ENCODE measurements around the gene NCAPH2.

NCAPH2 gene

GRCh38 chr22:50467341-50467740 lies 40.7 kb upstream of the NCAPH2 start:
- no peak overlapping the region for H3K27ac ChIP-seq (ENCODE audit: low read length)

GRCh38 chr22:50467773-50468440 lies 40.1 kb upstream of the NCAPH2 start:
- no peaks in the 10 kb centered on the region for H3K9me3 ChIP-seq (ENCODE audit: control insufficient read depth in 2 of 2, low read length in 2 of 2)
- H3K36me3 ChIP-seq (ENCODE audit: control insufficient read depth in 2 of 2, insufficient read depth in 2 of 2, low read length in 2 of 2), result peaks cover 36 to 41% of the 10 kb centered on the region in 2 donors
- no peaks in the 10 kb centered on the region for H3K27me3 ChIP-seq (ENCODE audit: control insufficient read depth in 1 of 2, insufficient read depth in 2 of 2, low read length in 2 of 2)
- no peak overlapping the region for H3K9ac ChIP-seq (ENCODE audit: low read length in 2 of 2)
- no peak overlapping the region for H3K4me3 ChIP-seq (ENCODE audit: low read length in 2 of 2)
- peaks cover 36% of the 10 kb centered on the region for H3K4me1 ChIP-seq (ENCODE audit: control insufficient read depth, insufficient read depth, low read length)
- no peak overlapping the region for H3K27ac ChIP-seq (ENCODE audit: low read length)

More at GRCh38 chr22:50467341-50467740, 40.7 kb upstream of the NCAPH2 start:
- no peaks in the 10 kb centered on the region for H3K27me3 ChIP-seq (ENCODE audit: control insufficient read depth in 1 of 2, insufficient read depth in 2 of 2, low read length in 2 of 2)
- peaks cover 30% of the 10 kb centered on the region for H3K4me1 ChIP-seq (ENCODE audit: control insufficient read depth, insufficient read depth, low read length)
- peaks cover 41 to 42% of the 10 kb centered on the region in 2 donors for H3K36me3 ChIP-seq (ENCODE audit: control insufficient read depth in 2 of 2, insufficient read depth in 2 of 2, low read length in 2 of 2)
- no peak overlapping the region for H3K4me3 ChIP-seq (ENCODE audit: low read length in 2 of 2)
- H3K9ac ChIP-seq (ENCODE audit: low read length in 2 of 2), result no peak overlapping the region
- H3K9me3 ChIP-seq (ENCODE audit: control insufficient read depth in 2 of 2, low read length in 2 of 2), result no peaks in the 10 kb centered on the region

GRCh38 chr22:50468626-50469025 lies 39.4 kb upstream of the NCAPH2 start:
- Histone ChIP-seq H3K4me1 (ENCODE audit: control insufficient read depth, insufficient read depth, low read length) (peaks cover 43% of the 10 kb centered on the region), H3K4me3 (ENCODE audit: low read length in 2 of 2) (no peak overlapping the region), H3K27ac (ENCODE audit: low read length) (no peak overlapping the region), H3K9ac (ENCODE audit: low read length in 2 of 2) (peak overlapping the region in 1 of 2 donors; percentile 29), H3K9me3 (ENCODE audit: control insufficient read depth in 2 of 2, low read length in 2 of 2) (no peaks in the 10 kb centered on the region), H3K36me3 (ENCODE audit: control insufficient read depth in 2 of 2, insufficient read depth in 2 of 2, low read length in 2 of 2) (peaks cover 31 to 35% of the 10 kb centered on the region in 2 donors), H3K27me3 (ENCODE audit: control insufficient read depth in 1 of 2, insufficient read depth in 2 of 2, low read length in 2 of 2) (no peaks in the 10 kb centered on the region)

- Histone ChIP-seq H3K4me3 (ENCODE audit: low read length in 2 of 2) (no peak overlapping the region), H3K27me3 (ENCODE audit: control insufficient read depth in 1 of 2, insufficient read depth in 2 of 2, low read length in 2 of 2) (no peaks in the 10 kb centered on the region), H3K9ac (ENCODE audit: low read length in 2 of 2) (no peak overlapping the region), H3K36me3 (ENCODE audit: control insufficient read depth in 2 of 2, insufficient read depth in 2 of 2, low read length in 2 of 2) (peaks cover 22 to 25% of the 10 kb centered on the region in 2 donors), H3K9me3 (ENCODE audit: control insufficient read depth in 2 of 2, low read length in 2 of 2) (no peaks in the 10 kb centered on the region), H3K4me1 (ENCODE audit: control insufficient read depth, insufficient read depth, low read length) (peaks cover 49% of the 10 kb centered on the region), H3K27ac (ENCODE audit: low read length) (no peak overlapping the region)
These were observed 38.4 kb upstream of the NCAPH2 start for GRCh38 chr22:50469377-50470305.

- no peaks in the 10 kb centered on the region for H3K27me3 ChIP-seq (ENCODE audit: control insufficient read depth in 1 of 2, insufficient read depth in 2 of 2, low read length in 2 of 2)
- H3K9me3 ChIP-seq (ENCODE audit: control insufficient read depth in 2 of 2, low read length in 2 of 2), result no peaks in the 10 kb centered on the region
- no peak overlapping the region for H3K4me3 ChIP-seq (ENCODE audit: low read length in 2 of 2)
- peaks cover 15 to 19% of the 10 kb centered on the region in 2 donors for H3K36me3 ChIP-seq (ENCODE audit: control insufficient read depth in 2 of 2, insufficient read depth in 2 of 2, low read length in 2 of 2)
- H3K9ac ChIP-seq (ENCODE audit: low read length in 2 of 2), result peak overlapping the region in 1 of 2 donors; percentile 29
- peaks cover 51% of the 10 kb centered on the region for H3K4me1 ChIP-seq (ENCODE audit: control insufficient read depth, insufficient read depth, low read length)
- no peak overlapping the region for H3K27ac ChIP-seq (ENCODE audit: low read length)
These were observed 37.5 kb upstream of the NCAPH2 start for GRCh38 chr22:50470491-50470890.

GRCh38 chr22:50471197-50471847 lies 36.7 kb upstream of the NCAPH2 start:
- no peak overlapping the region for H3K4me3 ChIP-seq (ENCODE audit: low read length in 2 of 2)
- H3K9me3 ChIP-seq (ENCODE audit: control insufficient read depth in 2 of 2, low read length in 2 of 2), result no peaks in the 10 kb centered on the region
- H3K9ac ChIP-seq (ENCODE audit: low read length in 2 of 2), result no peak overlapping the region
- H3K27ac ChIP-seq (ENCODE audit: low read length), result no peak overlapping the region
- H3K27me3 ChIP-seq (ENCODE audit: control insufficient read depth in 1 of 2, insufficient read depth in 2 of 2, low read length in 2 of 2), result no peaks in the 10 kb centered on the region
- peaks cover 54% of the 10 kb centered on the region for H3K4me1 ChIP-seq (ENCODE audit: control insufficient read depth, insufficient read depth, low read length)
- peaks cover 11% of the 10 kb centered on the region in 2 donors for H3K36me3 ChIP-seq (ENCODE audit: control insufficient read depth in 2 of 2, insufficient read depth in 2 of 2, low read length in 2 of 2)

- Histone ChIP-seq H3K27me3 (ENCODE audit: control insufficient read depth in 1 of 2, insufficient read depth in 2 of 2, low read length in 2 of 2) (no peaks in the 10 kb centered on the region), H3K9me3 (ENCODE audit: control insufficient read depth in 2 of 2, low read length in 2 of 2) (no peaks in the 10 kb centered on the region), H3K9ac (ENCODE audit: low read length in 2 of 2) (no peak overlapping the region), H3K4me3 (ENCODE audit: low read length in 2 of 2) (no peak overlapping the region), H3K27ac (ENCODE audit: low read length) (no peak overlapping the region), H3K4me1 (ENCODE audit: control insufficient read depth, insufficient read depth, low read length) (peaks cover 54% of the 10 kb centered on the region), H3K36me3 (ENCODE audit: control insufficient read depth in 2 of 2, insufficient read depth in 2 of 2, low read length in 2 of 2) (peaks cover 5 to 6% of the 10 kb centered on the region in 2 donors)
These were observed 36.1 kb upstream of the NCAPH2 start for GRCh38 chr22:50471962-50472361.

GRCh38 chr22:50473088-50473487 lies 34.9 kb upstream of the NCAPH2 start:
- Histone ChIP-seq H3K9ac (ENCODE audit: low read length in 2 of 2) (peak overlapping the region; percentile 71 to 73), H3K27ac (ENCODE audit: low read length) (no peak overlapping the region), H3K27me3 (ENCODE audit: control insufficient read depth in 1 of 2, insufficient read depth in 2 of 2, low read length in 2 of 2) (no peaks in the 10 kb centered on the region), H3K9me3 (ENCODE audit: control insufficient read depth in 2 of 2, low read length in 2 of 2) (no peaks in the 10 kb centered on the region), H3K36me3 (ENCODE audit: control insufficient read depth in 2 of 2, insufficient read depth in 2 of 2, low read length in 2 of 2) (no peaks in the 10 kb centered on the region), H3K4me3 (ENCODE audit: low read length in 2 of 2) (peak overlapping the region; percentile 68 to 81), H3K4me1 (ENCODE audit: control insufficient read depth, insufficient read depth, low read length) (peaks cover 54% of the 10 kb centered on the region)

- H3K36me3 ChIP-seq (ENCODE audit: control insufficient read depth in 2 of 2, insufficient read depth in 2 of 2, low read length in 2 of 2), result no peaks in the 10 kb centered on the region
- peak overlapping the region; percentile 71 to 73 for H3K9ac ChIP-seq (ENCODE audit: low read length in 2 of 2)
- no peaks in the 10 kb centered on the region for H3K9me3 ChIP-seq (ENCODE audit: control insufficient read depth in 2 of 2, low read length in 2 of 2)
- H3K27me3 ChIP-seq (ENCODE audit: control insufficient read depth in 1 of 2, insufficient read depth in 2 of 2, low read length in 2 of 2), result no peaks in the 10 kb centered on the region
- H3K27ac ChIP-seq (ENCODE audit: low read length), result no peak overlapping the region
- peak overlapping the region; percentile 68 to 81 for H3K4me3 ChIP-seq (ENCODE audit: low read length in 2 of 2)
- peaks cover 52% of the 10 kb centered on the region for H3K4me1 ChIP-seq (ENCODE audit: control insufficient read depth, insufficient read depth, low read length)
These were observed 34.0 kb upstream of the NCAPH2 start for GRCh38 chr22:50473855-50474671.
